ENCODE results near the gene BANP.
"Not testable (repeated sequence)": the region's sequence is repeated elsewhere in the genome, so short reads cannot be mapped to it uniquely, and the experiment has no call there.

Gene BANP

DNA sequence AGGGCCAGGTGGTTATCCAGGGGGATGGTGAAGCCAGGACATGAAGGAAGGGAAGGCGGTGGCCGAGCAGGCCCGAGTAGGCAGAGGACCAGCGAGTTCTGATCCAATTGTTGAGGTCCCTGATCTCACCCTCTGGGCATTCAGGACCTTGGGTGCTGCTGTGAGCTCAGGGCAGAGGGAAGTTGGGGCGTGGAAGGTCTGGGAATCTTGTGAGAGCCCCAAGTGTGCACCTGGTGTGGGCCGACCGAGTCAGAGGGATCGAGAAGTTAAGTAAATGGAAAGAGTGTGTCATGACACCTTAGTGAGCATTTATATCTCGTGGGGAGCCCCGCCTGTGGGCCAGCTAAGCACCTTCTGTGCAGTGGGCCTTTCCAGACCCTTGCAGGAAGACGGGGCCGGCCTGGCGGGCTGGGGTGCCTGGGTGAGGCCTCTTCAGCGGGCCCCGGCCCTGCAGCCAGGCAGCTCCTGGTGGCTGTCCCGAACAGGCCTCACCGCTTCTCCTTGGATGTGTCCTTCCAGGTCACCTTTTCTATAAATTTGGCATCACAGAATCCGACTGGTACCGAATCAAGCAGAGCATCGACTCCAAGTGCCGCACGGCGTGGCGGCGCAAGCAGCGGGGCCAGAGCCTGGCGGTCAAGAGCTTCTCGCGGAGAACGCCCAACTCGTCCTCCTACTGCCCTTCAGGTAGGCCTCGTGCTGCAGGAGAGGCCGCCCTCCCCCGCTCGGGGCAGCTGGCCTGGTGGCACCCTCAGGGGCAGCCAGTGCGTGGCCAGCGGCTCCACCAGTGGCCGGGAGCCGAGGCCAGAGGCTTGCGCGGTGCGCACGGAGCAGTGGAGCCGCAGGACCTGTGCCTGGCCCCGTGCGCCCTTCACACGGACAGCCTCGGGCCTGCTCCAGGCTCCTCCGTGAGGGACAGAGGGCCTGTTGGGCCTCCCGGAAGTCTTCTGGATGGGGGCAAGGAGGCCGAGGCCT is 76.0 kb downstream of the BANP start:
- in situ Hi-C loops (cut with MboI; ENCODE audit: low sequenced_read_pairs), result no loop called here

DNA sequence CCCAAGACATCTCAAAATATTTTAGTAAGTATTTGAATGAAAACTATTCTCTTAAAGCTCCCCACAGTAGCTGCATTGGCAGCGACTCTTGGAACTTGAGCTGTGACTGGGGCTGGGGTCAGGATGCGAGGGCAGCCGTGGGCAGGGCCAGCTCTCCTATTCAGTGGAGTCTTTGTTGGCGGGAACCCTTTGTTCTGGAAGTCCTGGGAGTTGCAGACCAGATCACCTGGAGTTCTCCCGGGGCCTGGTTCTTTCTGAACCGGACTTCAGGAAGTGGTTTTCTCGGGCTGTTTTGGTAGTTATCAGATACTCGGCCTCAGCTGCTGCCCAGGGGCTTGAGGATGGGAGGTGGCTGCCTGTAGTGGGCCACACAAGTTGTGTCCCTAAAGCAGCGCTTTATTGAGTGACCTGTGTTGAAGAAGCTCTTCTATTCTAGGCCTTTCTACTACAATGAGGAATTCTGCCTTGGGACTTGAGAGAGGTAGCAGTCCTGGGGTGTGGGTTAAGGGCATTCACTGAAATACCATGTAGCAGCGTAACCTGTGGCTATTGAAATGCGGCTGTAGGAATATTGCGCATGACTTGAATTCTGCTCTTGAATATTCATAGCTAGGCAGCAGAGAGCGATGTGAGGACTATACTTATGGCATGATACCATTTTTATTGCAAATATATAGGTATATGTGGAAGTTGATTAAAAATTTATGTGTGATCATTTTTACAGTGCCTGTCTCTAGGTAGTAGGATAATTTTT is 77.1 kb downstream of the BANP start:
- in situ Hi-C loops (cut with MboI; ENCODE audit: low sequenced_read_pairs), result not testable (repeated sequence)

DNA sequence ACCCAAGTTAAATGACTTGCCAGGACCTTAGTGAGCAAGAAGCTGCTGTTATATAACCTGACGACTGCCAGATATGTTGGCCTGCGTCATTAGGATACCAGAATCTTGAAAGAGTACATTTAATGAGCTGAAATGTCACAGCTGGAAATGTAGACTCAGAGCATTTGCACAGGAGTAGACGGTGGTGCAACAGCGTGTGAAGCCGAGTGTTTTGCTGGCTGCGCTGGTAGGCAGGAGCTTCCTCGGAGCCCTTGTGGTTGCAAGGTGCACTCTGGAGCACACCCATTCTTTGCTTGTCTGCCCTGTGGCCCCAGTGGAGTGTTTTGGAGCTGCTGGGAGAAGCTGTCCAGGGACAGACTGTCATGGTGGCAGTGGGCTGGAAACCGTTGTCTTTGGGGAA is 79.3 kb downstream of the BANP start:
- in situ Hi-C loops (cut with MboI; ENCODE audit: low sequenced_read_pairs), result no loop called here

DNA sequence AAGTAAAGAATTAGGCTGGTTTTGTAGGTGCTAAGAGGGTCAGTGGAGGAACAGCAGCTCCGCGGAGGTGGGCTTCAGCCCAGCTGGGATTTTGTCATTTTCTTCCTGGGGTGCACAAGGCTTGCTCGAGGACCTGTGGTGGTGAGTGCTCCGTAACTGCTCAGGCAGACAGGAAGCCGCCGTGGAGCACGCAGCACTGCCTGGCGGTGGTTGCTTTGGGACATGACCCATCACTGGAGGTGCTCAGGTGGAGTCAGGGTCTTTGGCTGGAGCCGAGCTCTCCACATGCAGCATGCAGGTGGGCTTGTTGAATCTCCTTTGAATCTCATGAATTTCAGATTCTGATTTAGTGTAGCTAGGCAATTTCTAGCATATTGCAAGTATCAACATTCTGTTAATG is 79.7 kb downstream of the BANP start:
- in situ Hi-C loops (cut with MboI; ENCODE audit: low sequenced_read_pairs), result not testable (repeated sequence)

DNA sequence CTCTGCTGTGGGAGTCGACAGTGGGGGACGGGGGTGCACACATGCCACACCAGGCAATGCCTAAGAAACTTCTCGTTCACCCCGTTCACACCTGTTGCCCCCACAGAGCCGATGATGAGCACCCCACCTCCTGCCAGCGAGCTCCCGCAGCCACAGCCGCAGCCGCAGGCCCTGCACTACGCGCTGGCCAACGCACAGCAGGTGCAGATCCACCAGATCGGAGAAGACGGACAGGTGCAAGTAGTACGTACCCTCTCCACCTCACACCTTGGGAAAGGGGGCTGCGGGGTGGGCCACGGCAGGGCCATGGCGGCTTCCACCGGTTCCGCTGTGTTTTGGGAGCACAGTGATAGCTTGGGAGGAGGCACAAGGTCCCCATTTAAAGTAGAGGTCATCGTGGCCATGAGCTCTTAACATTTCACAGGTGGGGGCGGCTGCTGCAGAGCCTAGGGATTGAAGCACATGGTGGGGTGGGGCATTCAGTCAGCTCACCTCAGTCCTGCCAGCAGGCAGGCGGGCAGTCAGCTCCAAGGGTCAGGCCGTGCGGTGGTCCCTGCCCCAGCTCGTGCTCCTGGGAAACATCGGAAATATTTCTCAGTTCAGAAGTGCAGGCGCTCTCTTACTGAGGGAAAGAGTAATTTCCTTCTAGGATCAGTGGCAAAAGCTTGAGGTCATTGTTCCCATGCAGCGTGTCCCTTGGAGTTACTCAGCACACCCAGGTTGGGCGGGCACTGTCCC is 81.9 kb downstream of the BANP start:
- in situ Hi-C loops (cut with MboI; ENCODE audit: low sequenced_read_pairs), result not testable (repeated sequence)

DNA sequence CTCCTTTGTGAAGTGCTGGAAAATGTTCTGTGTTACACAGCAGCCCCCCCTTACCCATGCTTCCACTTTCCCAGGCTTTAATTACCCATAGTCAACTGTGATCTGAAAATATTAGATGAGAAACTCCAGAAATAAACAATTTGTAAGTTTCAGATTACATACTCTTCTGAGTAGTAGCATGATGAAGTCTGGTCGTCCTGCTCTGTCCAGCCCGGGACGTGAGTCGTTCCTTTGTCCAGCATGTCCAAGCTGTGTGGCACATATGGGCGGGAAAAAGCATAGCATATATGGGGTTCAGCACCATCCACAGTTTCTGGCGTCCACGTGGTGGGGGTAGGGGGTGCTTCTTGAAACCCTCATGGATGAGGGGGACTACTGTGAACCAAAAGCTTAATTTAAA is 83.5 kb downstream of the BANP start:
- in situ Hi-C loops (cut with MboI; ENCODE audit: low sequenced_read_pairs), result no loop called here

DNA sequence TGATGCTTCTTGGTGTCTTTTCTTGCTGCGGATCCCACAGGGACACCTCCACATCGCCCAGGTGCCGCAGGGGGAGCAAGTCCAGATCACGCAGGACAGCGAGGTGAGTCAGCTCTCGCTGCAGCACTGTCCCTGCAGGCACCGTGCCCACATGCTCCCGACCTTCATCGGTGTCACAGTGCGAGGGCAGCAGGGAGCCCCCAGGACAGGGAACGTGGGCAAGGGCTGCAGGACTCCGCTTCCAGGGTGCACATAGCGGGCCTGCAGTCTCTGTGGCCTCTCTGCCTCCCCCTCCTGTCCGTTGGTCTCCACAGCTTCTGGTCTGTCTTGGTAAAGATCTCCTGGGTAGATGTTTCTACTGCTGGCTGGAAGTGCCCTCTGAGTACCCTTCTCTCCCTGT is 84.1 kb downstream of the BANP start:
- in situ Hi-C loops (cut with MboI; ENCODE audit: low sequenced_read_pairs), result no loop called here

DNA sequence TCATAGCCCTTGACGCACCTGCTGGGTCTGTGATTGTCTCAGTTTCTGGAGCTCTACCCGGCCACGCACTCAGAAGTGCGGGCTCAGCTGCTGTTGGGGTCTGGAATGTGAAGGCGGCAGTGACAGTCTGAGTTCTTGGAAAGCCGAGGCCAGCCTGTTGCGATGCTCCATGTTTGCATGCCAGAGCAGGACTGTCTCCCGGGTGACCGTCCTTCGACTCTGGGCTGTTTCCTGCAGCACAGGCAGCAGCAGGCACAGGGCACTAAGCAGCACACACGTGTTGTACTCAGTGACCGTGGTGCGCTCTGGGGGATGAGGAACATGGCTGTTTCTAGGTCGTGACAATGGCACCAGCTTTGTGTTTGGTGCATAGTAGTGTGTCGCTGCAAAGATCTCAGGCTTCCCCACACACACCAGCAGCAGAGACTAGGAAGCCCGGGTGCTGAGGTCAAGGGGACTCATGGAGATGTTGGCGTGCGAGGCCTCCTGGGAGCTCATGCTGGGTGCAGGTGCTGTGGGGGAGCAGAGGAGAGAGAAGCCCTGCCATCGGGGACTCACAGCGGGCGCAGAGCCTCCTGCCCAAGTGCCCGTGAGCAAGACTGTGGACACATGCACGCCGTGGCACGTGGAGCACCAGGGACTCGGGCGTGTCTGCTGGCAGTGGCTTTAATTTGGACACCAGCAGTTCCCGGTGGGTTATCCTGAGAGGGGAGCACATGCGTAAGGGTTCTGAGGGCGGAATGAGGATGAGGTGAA is 84.8 kb downstream of the BANP start:
- in situ Hi-C loops (cut with MboI; ENCODE audit: low sequenced_read_pairs), result not testable (repeated sequence)

DNA sequence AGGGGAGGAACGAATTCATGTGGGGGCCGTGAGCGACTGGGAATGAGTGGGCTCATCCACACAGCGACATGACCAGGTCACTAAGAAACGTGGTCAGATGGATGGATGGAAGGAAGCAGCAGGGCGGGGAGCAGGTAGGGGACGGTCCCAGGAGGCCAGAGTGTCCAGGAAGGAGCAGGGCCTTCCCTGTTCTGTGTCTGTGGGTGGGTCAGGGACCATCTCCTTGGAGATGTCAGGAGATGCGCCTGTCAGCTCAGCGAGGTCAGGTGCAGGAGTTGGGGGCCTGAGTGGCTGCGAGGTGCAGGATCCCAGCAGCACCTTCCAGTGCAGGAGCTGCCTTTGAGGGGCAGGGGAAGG is 85.4 kb downstream of the BANP start:
- in situ Hi-C loops (cut with MboI; ENCODE audit: low sequenced_read_pairs), result not testable (repeated sequence)

DNA sequence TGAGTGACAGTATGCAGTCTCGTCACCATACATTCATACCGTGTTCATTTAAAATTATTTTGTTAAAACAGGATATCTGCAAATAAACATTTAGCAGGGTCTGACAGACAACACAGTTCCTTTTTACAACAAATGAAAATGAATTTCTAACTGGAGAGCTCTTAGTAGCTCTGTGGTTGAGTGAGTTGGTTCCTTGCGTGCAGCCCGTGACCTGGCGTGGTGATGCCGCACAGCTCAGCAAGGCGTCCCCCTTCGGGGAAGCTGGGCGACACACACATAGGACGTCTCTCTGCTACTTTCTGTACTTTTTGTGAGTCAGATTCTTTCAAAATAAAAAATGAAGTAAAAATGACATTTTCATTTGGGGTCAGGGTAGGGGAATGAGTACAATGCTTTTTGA is 86.1 kb downstream of the BANP start:
- in situ Hi-C loops (cut with MboI; ENCODE audit: low sequenced_read_pairs), result not testable (repeated sequence)

DNA sequence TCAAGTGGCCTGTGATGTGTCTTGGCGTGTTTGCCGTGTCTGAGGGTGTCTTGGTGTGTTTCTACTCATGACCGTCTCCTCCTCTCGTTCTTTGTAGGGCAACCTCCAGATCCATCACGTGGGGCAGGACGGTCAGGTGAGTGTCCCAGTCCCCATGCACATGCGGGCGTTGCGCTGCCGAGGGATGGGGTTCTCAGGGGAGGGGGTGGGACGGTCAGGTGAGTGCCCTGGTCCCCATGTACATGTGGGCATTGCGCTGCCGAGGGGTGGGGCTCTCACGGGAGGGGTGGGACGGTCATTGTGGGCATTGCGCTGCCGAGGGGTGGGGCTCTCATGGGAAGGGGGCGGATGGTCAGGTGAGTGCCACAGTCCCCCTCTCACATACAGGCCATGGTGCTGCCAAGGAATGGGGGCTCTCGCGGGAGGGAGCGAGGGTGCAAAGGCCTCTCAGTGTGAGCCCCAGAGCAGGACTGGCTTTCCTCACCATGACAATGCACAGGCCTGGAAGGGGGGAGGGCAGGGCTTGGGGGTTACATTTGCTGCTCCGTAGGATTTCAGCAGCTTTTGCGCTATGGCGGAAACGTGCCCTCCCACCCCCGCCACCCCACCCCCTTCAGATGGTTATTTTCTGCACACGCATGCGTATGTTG is 86.8 kb downstream of the BANP start:
- in situ Hi-C loops (cut with MboI; ENCODE audit: low sequenced_read_pairs), result not testable (repeated sequence)

DNA sequence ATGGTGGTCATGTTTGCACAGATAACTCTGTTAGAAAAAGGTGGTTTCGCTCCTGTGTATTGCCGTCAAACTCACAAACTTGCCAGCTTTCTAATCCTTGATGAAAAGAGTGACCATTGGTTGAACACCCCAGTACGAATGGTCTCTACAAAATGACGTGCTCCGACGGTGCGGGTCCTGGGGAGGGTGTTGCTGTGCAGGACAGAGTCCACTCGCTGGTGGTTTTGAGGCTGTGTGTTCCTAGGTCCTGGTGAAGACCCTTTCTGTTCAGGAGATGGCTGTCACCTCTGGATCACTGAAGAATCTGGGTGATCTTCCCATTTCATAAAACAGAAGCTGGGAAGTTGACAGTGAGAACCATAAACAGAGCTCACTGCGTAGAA is 87.3 kb downstream of the BANP start:
- in situ Hi-C loops (cut with MboI; ENCODE audit: low sequenced_read_pairs), result not testable (repeated sequence)

DNA sequence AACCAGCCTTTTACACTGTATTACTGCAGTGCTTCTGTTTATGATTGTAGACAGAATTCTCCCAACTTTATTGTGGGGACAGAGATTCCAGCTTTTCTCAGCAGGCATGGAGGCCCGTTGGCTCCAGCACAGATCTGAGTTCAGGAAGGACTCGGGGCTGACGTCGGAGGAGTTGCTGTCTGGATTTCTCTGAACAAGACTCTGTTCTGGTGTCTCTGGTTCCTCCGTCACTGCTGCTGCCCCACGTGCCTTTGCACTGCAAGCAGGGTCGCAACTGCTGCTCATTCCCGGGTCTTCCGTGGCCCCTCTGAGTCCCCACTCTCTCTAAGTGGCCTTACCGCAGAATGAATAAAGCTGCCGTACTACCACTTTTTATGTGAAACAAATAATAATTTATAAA is 88.4 kb downstream of the BANP start:
- in situ Hi-C loops (cut with MboI; ENCODE audit: low sequenced_read_pairs), result no loop called here

DNA sequence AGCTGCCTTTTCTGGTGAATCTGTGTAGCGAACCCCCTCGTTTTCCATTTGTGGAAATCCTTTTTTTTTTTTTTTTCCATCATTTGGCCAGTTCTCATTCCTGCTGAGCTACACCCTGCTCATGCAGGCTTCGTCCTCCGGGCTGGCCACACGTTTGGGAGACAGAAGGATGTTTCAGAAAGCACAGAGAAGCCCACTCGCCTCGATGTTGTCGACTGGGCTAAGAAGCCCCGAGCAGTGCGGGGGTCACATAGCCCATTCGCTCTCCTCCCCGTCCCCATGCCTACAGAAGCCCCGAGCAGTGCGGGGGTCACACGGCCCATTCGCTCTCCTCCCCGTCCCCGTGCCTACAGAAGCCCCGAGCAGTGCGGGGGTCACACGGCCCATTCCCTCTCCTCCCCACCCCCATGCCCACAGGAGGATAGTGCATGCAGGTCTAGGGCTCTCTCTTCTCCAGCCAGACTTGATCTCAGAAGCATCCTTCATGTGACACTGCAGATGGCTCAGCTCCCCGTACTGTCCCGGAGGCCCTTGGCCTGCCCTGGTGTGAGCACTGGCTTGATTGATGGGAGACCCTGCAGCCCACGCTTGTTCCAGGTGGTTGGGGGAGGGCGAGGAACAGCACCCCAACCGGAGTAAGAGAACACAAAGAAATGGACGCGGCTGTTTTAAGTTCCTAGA is 89.1 kb downstream of the BANP start:
- in situ Hi-C loops (cut with MboI; ENCODE audit: low sequenced_read_pairs), result not testable (repeated sequence)

DNA sequence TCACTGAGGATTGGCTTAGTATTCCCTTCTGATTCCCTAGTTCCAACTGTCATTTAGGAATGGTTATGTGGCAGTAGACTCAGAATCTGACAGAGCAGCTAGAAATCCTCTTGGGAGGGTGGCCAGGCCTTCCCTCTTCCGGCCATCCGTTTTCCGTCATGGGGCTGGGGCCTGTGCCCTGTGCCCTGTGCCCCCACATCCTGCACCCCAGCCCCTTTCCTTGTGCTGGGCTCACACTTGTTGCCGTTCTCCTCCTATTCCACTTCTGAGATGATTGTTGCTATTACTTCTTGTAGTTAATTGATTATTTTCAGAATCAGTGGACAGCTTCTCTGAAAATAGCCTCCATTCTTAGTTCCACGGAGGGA is 89.6 kb downstream of the BANP start:
- in situ Hi-C loops (cut with MboI; ENCODE audit: low sequenced_read_pairs), result not testable (repeated sequence)

DNA sequence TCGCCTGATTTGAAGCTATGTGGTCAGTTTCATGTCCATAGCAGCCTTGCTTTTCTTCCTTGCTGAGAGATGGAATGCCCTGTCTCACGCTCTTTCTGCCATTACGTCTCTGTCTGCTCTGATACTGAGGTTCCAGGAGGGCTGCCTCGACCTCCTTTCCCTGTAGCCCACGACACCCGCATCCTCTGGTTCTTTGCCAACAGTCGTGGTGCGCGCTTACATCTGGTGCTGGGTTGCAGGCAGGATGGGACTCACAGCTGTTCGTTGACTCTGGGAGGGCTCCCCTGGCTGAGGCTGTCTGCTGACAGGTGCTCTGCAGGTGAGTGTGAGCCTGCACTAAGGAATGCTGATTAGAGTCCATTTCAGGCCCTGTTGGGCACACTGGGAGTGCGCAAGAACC is 90.3 kb downstream of the BANP start:
- in situ Hi-C loops (cut with MboI; ENCODE audit: low sequenced_read_pairs), result not testable (repeated sequence)

DNA sequence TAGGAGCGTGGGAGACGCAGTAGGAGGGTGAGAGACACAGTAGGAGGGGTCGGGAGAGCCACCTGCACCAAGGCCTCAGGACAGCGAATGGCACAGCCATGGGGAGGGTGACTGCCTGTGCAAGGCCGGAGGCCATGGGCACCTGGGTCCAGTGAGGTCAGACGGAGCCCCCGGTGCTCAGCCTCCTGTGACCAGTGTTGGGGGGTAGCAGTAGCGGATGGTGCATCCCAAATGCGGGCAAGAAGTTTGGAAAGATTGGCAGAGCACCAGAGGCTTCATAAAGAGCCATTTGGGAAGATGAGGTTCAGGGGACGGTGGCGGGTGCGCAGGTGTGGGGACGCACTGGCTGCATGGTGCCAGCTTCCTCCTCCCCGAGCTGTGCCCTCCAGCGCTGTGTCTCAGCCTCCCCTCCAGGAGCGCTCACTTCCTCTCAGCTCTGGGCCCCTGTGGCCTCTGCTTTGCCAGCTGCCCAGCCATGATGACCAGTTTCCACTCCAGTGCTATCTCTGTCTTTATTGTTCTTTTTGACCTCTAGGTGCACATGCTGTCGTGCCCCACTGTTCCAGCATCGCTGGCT is 90.8 kb downstream of the BANP start:
- in situ Hi-C loops (cut with MboI; ENCODE audit: low sequenced_read_pairs), result not testable (repeated sequence)

DNA sequence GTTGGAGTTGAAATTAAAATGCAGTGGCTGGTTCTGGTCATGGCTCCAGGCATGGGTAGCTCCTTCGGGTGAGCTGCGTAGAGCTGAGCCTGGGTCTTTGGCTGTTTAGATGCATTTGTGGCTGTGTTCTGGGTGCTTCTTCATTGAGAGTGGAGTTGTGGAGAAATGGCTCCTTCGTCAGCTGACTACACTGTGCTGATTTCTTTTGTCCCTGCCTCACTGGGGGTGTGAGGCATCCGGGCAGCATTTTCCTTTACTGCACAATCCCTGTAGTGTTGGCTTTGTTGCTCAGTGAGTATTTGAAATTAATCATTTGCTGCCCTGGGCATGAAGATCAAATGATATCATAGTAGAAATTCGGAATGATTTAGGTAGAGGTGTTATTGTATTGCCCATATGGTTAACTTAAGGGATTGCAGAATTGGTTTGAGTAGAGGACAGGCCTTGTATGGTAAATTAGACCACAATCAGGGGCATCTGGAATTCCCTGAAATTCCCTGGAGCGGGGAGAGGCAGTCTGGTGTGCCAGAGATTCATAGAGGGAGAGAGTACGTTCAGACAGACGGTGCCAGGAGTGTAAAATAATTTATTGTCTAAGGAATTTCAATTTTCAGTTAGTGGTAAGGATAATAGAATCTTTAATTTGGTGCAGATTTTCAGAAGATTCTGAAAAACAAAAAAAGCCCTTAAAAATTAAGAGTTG is 92.1 kb downstream of the BANP start:
- in situ Hi-C loops (cut with MboI; ENCODE audit: low sequenced_read_pairs), result not testable (repeated sequence)

DNA sequence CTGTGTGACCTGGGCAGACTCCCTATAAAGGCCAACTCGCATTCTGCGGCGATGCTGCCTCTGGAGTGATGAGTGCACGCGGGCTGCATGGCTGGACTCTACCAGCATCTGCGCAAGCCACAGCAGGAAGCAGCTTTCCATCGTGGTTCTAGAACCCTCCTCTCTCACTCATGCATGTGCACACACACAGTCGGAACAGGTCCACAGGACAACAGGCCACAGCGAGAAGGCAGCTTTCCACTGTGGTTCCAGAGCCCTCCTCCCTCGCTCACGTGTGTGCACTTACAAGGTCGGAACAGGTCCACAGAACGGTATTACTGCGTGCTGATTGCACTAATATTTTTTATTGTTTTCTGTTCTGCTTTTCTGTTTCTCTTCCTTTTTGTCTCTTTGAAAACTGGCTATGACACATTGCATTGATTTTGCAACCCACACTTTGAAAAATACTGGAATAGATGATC is 92.9 kb downstream of the BANP start:
- in situ Hi-C loops (cut with MboI; ENCODE audit: low sequenced_read_pairs), result not testable (repeated sequence)

Data from HL-60/S4 treated with phorbol 12-myristate 13-acetate at 8.2 ng/mL for 4 days and 3 days (cell line).